K562 (cell line): ENCODE results near the gene PACSIN1. TPM values are rescaled to one million over a fixed set of nuclear protein-coding genes. Genes with fewer than 3 reads are reported as not detected.

Source experiments
- ATAC-seq: fragments of 200-7000 bp; cut with Tn5 transposase; 3 replicates; pipeline ENCODE4 v1.9.1; 2020; ENCODE audit warnings: moderate library complexity
- BruUV-seq: library from RNA; stranded (reverse); fragments of 400-500 nt; replicated peaks from 2 replicates; lab custom pipeline; 2021; lab: Mats Ljungman, UMichigan
- CTCF ChIA-PET: fragments of 300-600 bp; formaldehyde crosslinking; extraction: SDS; loops from one replicate; lab custom pipeline; 2021; ENCODE audit warnings: low intra/inter-chr PET ratio; lab: Yijun Ruan, JAX
- POLR2A ChIA-PET: fragments of 300-600, 350-650 bp; sonication (Branson Sonifier 250); formaldehyde crosslinking; extraction: SDS; loops from one replicate; lab custom pipeline; 2021; ENCODE audit warnings: antibody characterized with exemption, inconsistent platforms; lab: Yijun Ruan, JAX
- DNase-seq, 4 experiments: peaks; one replicate each; pipeline versions ENCODE4 v3.0.0 to v3.0.0-alpha.2; 2011 to 2018; ENCODE audit warnings: low spot score in 3 of 4, mixed read lengths in 3 of 4; ENCODE audit errors: extremely low read depth in 1 of 4
- FAIRE-seq: peaks from 2 replicates; lab custom pipeline; 2011; peaks lifted over from hg19 to GRCh38; lab: Jason Lieb, UNC
- H2AFZ ChIP-seq: 2 replicates; pipeline ENCODE4 v1.6.0; 2011; ENCODE audit warnings: low read depth, low read length, control low read depth, inconsistent platforms
- H3K27ac ChIP-seq: fragments of 200-600 bp; 3 replicates; pipeline ENCODE4 v1.8.0; 2011; ENCODE audit warnings: low read depth, mild to moderate bottlenecking, control low read depth, inconsistent platforms, low read length, moderate library complexity, mixed read lengths; ENCODE audit errors: extremely low read depth
- H3K27me3 ChIP-seq, 2 experiments: fragments of 300-600 bp in 1 of 2; 2 replicates in 1 of 2; 3 replicates in 1 of 2; pipeline versions ENCODE4 v1.6.0 to v1.8.0; 2011; ENCODE audit warnings: inconsistent platforms in 2 of 2, low read length in 2 of 2, mild to moderate bottlenecking in 1 of 2, mixed read lengths in 1 of 2, moderate library complexity in 1 of 2; ENCODE audit not compliant: control insufficient read depth in 2 of 2, insufficient read depth in 2 of 2
- H3K36me3 ChIP-seq: fragments of 300-600 bp; 3 replicates; pipeline ENCODE4 v1.8.0; 2011; ENCODE audit warnings: mild to moderate bottlenecking, low read length, inconsistent platforms; ENCODE audit not compliant: control insufficient read depth, insufficient read depth
- H3K4me1 ChIP-seq, 2 experiments: fragments of 200-600 bp in 1 of 2; replicated peaks in 1 of 2; 2 replicates in 1 of 2; 3 replicates in 1 of 2; pipeline versions ENCODE4 v1.5.1 to v1.8.0; 2011; ENCODE audit warnings: inconsistent platforms in 2 of 2, low read length in 2 of 2, mild to moderate bottlenecking in 1 of 2, mixed read lengths in 1 of 2, moderate library complexity in 1 of 2; ENCODE audit not compliant: control insufficient read depth in 2 of 2, insufficient read depth in 2 of 2
- H3K4me2 ChIP-seq: 2 replicates; pipeline ENCODE4 v1.6.1; 2011; ENCODE audit warnings: low read length, control low read depth, inconsistent platforms, mixed read lengths; ENCODE audit not compliant: insufficient read depth
- H3K4me3 ChIP-seq: fragments of 200-600 bp; sonication (generic), shearing (Covaris generic); 2 replicates; pipeline ENCODE4 v1.5.1; 2016; ENCODE audit warnings: control low read depth, inconsistent platforms
- H3K79me2 ChIP-seq: fragments of 200-600 bp; 3 replicates; pipeline ENCODE4 v1.8.0; 2011; ENCODE audit warnings: low read length, inconsistent platforms; ENCODE audit not compliant: control insufficient read depth, insufficient read depth
- H3K9ac ChIP-seq, 2 experiments: 2 replicates each; pipeline versions ENCODE4 v1.6.0 to v1.6.1; 2011; ENCODE audit warnings: low read depth in 2 of 2, low read length in 2 of 2, control low read depth in 1 of 2, inconsistent platforms in 1 of 2, mild to moderate bottlenecking in 1 of 2, mixed read lengths in 1 of 2; ENCODE audit not compliant: insufficient read depth in 1 of 2
- H3K9me1 ChIP-seq: one replicate; pipeline ENCODE4 v1.6.0; 2011; ENCODE audit warnings: inconsistent platforms, mild to moderate bottlenecking, low read length, moderate library complexity; ENCODE audit not compliant: control insufficient read depth, insufficient read depth
- H3K9me3 ChIP-seq: replicated peaks from 2 replicates; pipeline ENCODE4 v1.5.1; 2011; ENCODE audit warnings: low read depth, low read length, inconsistent platforms; ENCODE audit not compliant: control insufficient read depth, insufficient read depth
- H4K20me1 ChIP-seq: replicated peaks from 2 replicates; pipeline ENCODE4 v1.6.1; 2011; ENCODE audit warnings: low read length, inconsistent platforms, mixed read lengths; ENCODE audit not compliant: control insufficient read depth, insufficient read depth
- BRD9 ChIP-seq: fragments of 450-650 bp; IDR thresholded peaks from 2 replicates; pipeline ENCODE4 v1.6.1; 2018; ENCODE audit warnings: low read depth; ENCODE audit not compliant: partially characterized antibody
- CBX3 ChIP-seq, 2 experiments: IDR thresholded peaks; 1 replicate in 1 of 2; 2 replicates in 1 of 2; pipeline ENCODE4 v1.6.1; 2012; ENCODE audit warnings: inconsistent platforms in 2 of 2, low read length in 2 of 2, borderline replicate concordance in 1 of 2, control low read depth in 1 of 2
- FOXK1 ChIP-seq: sonication (generic); formaldehyde crosslinking; IDR thresholded peaks from 2 replicates; pipeline ENCODE4 v1.8.0; 2022; ENCODE audit warnings: missing genetic modification reagents, mild to moderate bottlenecking, borderline replicate concordance
- HMG20A ChIP-seq: fragments of 450-650 bp; formaldehyde crosslinking; conservative IDR thresholded peaks from 2 replicates; pipeline ENCODE4 v1.4.0; 2020; ENCODE audit warnings: mild to moderate bottlenecking, mixed read lengths
- KAT7 ChIP-seq: sonication (generic); formaldehyde crosslinking; IDR thresholded peaks from 2 replicates; pipeline ENCODE4 v1.8.0; 2022; ENCODE audit warnings: missing genetic modification reagents, mild to moderate bottlenecking, borderline replicate concordance
- MTA3 ChIP-seq: fragments of 450-650 bp; formaldehyde crosslinking; IDR thresholded peaks from 2 replicates; pipeline ENCODE4 v1.6.1; 2017; ENCODE audit warnings: mild to moderate bottlenecking, borderline replicate concordance
- NFE2L1 ChIP-seq: fragments of 450-650 bp; IDR thresholded peaks from 2 replicates; pipeline ENCODE4 v1.6.1; 2016; ENCODE audit warnings: missing genetic modification characterization, low read depth, mild to moderate bottlenecking, missing compliant biosample characterization, moderate library complexity, borderline replicate concordance
- PRMT5 ChIP-seq: sonication (generic); formaldehyde crosslinking; IDR thresholded peaks from 2 replicates; pipeline ENCODE4 v1.5.0; 2020; ENCODE audit warnings: missing genetic modification reagents
- ZKSCAN3 ChIP-seq: fragments of 250-450 bp; sonication (Bioruptor Pico); IDR thresholded peaks from 2 replicates; pipeline ENCODE4 v1.4.0; 2020
- WGBS: fragments of 100-300 bp; shearing (Covaris generic); methylation state at CpG from one replicate; pipeline ENCODE4 v1.1.6; 2016; ENCODE audit warnings: low coverage, mixed read lengths; ENCODE audit not compliant: insufficient coverage; ENCODE audit errors: missing lambda C conversion rate; 5-methylcytosine and 5-hydroxymethylcytosine counted together
- in situ Hi-C: fragments of 300-500 bp; cut with MboI; formaldehyde crosslinking; loops from 4 replicates; pipeline ENCODE4 v1.15.0; 2018; ENCODE audit warnings: inconsistent platforms, mixed read lengths
- intact Hi-C: fragments of 100-400 bp; cut with micrococcal nuclease; formaldehyde crosslinking; loops from 2 replicates; pipeline ENCODE4 v1.14.2; 2022
- polyA plus RNA-seq, 8 experiments: library from polyadenylated mRNA; depleted of rRNA in 4 of 8; stranded (reverse) in 5 of 8; unstranded in 3 of 8; fragments of >200 nt; fragmentation: Nextera tagmentation in 2 of 8; fragmentation: Illumina TruSeq in 1 of 8; extraction: Ambion mirVana in 2 of 8; extraction: Trizol in 1 of 8; gene quantifications; 2 replicates each; pipeline versions ENCODE4 v1.2.1 to v1.2.3, GENCODE V29; 2011 to 2014; ENCODE audit warnings: inconsistent platforms in 1 of 8, missing spikeins in 1 of 8
- total RNA-seq, 7 experiments: library from RNA; depleted of rRNA in 6 of 7; stranded (reverse); fragments of >200 nt in 6 of 7; fragmentation: Illumina TruSeq in 2 of 7; extraction: Trizol in 2 of 7; gene quantifications; 2 replicates each; pipeline versions ENCODE4 v1.2.1 to v1.2.3, GENCODE V29; 2011 to 2021; ENCODE audit warnings: low replicate concordance in 1 of 7
- TF ChIP-seq, protein P1 (sequence below): sonication (generic); formaldehyde crosslinking; IDR thresholded peaks from 2 replicates; pipeline ENCODE4 v1.8.1; 2023; ENCODE audit warnings: mild to moderate bottlenecking, missing genetic modification reagents
- TF ChIP-seq, protein P2 (sequence below): sonication (generic); formaldehyde crosslinking; IDR thresholded peaks from 2 replicates; pipeline ENCODE4 v1.8.0; 2022; ENCODE audit warnings: mild to moderate bottlenecking, missing genetic modification reagents

Gene PACSIN1
- total and polyA plus RNA-seq, 9 of the 15 experiments (the other 6 are each of a cell fraction or from before 2014, with no cell fraction given) = 0.01 to 1.7 (median 0.45) TPM

DNA sequence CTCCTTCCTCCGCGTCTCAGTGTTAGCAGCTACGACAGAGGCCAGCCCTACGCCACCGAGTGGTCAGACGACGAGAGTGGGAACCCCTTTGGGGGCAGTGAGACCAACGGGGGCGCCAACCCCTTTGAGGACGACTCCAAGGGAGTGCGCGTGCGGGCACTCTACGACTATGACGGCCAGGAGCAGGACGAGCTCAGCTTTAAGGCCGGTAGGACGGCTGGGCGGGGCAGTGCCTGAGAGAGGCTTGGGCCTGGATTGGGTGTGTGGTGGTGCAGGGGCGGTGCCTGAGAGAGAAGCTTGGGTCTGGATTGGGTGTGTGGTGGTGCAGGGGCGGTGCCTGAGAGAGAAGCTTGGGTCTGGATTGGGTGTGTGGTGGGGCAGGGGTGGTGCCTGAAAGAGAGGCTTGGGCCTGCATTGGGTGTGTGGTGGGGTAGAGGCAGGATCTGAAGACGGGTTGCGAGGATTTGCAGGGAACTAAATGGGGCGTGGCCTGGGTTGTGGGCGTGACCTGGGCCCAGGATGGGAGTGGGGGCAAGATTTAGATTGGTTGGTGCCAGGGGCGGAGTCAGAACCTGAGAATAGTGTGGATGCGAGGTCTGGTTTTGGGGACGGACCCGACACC is 65.8 kb downstream of the PACSIN1 start (continued):
- TF ChIP-seq, protein P1, sequence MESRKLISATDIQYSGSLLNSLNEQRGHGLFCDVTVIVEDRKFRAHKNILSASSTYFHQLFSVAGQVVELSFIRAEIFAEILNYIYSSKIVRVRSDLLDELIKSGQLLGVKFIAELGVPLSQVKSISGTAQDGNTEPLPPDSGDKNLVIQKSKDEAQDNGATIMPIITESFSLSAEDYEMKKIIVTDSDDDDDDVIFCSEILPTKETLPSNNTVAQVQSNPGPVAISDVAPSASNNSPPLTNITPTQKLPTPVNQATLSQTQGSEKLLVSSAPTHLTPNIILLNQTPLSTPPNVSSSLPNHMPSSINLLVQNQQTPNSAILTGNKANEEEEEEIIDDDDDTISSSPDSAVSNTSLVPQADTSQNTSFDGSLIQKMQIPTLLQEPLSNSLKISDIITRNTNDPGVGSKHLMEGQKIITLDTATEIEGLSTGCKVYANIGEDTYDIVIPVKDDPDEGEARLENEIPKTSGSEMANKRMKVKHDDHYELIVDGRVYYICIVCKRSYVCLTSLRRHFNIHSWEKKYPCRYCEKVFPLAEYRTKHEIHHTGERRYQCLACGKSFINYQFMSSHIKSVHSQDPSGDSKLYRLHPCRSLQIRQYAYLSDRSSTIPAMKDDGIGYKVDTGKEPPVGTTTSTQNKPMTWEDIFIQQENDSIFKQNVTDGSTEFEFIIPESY = peak; percentile 63; the same call in 1 of the 2 replicates
- TF ChIP-seq PRMT5 (CRISPR knock-in tag) = no peak
- TF ChIP-seq, all 486 proteins: peak for 8

DNA sequence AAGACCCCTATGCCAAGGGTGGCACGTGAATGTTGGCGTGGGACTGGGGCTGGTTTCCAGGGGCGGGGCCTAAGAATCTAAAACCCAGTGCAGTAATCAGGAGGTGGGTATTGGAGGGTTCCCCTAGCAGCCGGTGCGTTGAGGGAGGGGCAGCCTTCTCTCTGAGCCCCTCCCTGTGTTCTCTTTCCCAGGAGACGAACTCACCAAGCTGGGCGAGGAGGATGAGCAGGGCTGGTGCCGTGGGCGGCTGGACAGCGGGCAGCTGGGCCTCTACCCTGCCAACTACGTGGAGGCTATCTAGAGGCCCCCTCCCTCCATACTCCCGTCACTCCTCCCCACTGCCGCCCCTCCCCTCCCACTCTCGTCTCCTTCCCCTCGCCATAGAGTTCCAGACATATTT is 66.4 kb downstream of the PACSIN1 start:
- Histone ChIP-seq H3K4me2 (no peak overlapping the region), H4K20me1 (no peaks in the 10 kb centered on the region), H3K9ac (no peak overlapping the region), H3K9me1 (no peaks in the 10 kb centered on the region), H3K36me3 (no peaks in the 10 kb centered on the region), H3K9me3 (no peaks in the 10 kb centered on the region), H3K27me3 (no peaks in the 10 kb centered on the region), H3K4me3 (no peak overlapping the region), H3K27ac (no peak overlapping the region), H3K4me1 (peaks cover 7 to 60% of the 10 kb centered on the region in 2 experiments; a peak in 4 of 5 replicates), H2AFZ (no peak overlapping the region), H3K79me2 (no peaks in the 10 kb centered on the region)
- ChIA-PET POLR2A (interaction anchor here (0.6 to 1.0 kb wide), 2 partner anchors 28 to 513 kb away, joined by 3 read pairs; no protein-coding TSS in a partner anchor), CTCF (no interaction called here)
- no peak for DNase-seq
- ATAC-seq = no peak
- WGBS = 69% methylated on average over 11 of the region's 15 CpGs
- no TSS peak for BruUV-seq
- no peak for FAIRE-seq
- in situ Hi-C loops (no loop called here), intact Hi-C loops (no loop called here)
- TF ChIP-seq FOXK1 (no peak), CBX3 (IDR thresholded peaks at IDR 0.05; ENCODE audit: borderline replicate concordance in 1 of 2, low read length in 2 of 2) (no peak), NFE2L1 (tag) (no peak), MTA3 (no peak), ZKSCAN3 (CRISPR knock-in tag) (no peak), BRD9 (no peak), KAT7 (CRISPR knock-in tag) (no peak), HMG20A (CRISPR knock-in tag) (no peak)
- TF ChIP-seq, protein P1 = no peak
- TF ChIP-seq, protein P2, sequence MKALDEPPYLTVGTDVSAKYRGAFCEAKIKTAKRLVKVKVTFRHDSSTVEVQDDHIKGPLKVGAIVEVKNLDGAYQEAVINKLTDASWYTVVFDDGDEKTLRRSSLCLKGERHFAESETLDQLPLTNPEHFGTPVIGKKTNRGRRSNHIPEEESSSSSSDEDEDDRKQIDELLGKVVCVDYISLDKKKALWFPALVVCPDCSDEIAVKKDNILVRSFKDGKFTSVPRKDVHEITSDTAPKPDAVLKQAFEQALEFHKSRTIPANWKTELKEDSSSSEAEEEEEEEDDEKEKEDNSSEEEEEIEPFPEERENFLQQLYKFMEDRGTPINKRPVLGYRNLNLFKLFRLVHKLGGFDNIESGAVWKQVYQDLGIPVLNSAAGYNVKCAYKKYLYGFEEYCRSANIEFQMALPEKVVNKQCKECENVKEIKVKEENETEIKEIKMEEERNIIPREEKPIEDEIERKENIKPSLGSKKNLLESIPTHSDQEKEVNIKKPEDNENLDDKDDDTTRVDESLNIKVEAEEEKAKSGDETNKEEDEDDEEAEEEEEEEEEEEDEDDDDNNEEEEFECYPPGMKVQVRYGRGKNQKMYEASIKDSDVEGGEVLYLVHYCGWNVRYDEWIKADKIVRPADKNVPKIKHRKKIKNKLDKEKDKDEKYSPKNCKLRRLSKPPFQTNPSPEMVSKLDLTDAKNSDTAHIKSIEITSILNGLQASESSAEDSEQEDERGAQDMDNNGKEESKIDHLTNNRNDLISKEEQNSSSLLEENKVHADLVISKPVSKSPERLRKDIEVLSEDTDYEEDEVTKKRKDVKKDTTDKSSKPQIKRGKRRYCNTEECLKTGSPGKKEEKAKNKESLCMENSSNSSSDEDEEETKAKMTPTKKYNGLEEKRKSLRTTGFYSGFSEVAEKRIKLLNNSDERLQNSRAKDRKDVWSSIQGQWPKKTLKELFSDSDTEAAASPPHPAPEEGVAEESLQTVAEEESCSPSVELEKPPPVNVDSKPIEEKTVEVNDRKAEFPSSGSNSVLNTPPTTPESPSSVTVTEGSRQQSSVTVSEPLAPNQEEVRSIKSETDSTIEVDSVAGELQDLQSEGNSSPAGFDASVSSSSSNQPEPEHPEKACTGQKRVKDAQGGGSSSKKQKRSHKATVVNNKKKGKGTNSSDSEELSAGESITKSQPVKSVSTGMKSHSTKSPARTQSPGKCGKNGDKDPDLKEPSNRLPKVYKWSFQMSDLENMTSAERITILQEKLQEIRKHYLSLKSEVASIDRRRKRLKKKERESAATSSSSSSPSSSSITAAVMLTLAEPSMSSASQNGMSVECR (CRISPR knock-in tag) = no peak
